ENCODE measurements around the gene ATP10B. TPM values are rescaled to one million over a fixed set of nuclear protein-coding genes. Genes with fewer than 3 reads are reported as not detected.

Gene ATP10B
- total RNA-seq, 2 experiments from 2014 or later, result not detected

- Histone ChIP-seq H3K4me1 (ENCODE audit: insufficient read depth, low read length) (no peaks in the 10 kb centered on the region), H3K9me3 (ENCODE audit: control insufficient read depth in 1 of 2, insufficient read depth in 1 of 2, low read length in 2 of 2) (peaks cover 0 to 5% of the 10 kb centered on the region in 2 experiments), H3K36me3 (ENCODE audit: insufficient read depth, low read length) (no peaks in the 10 kb centered on the region), H3K4me3 (ENCODE audit: low read length) (no peak overlapping the region), H3K27ac (ENCODE audit: low read depth in 1 of 2, low read length in 2 of 2) (no peak overlapping the region), H3K27me3 (ENCODE audit: control insufficient read depth in 1 of 2, insufficient read depth in 2 of 2, low read length in 2 of 2) (no peaks in the 10 kb centered on the region)
- Mint-ChIP-seq H3K9me3 (no peaks in the 10 kb centered on the region), H3K4me3 (no peak overlapping the region), H3K27me3 (peaks cover 11% of the 10 kb centered on the region), H3K4me1 (ENCODE audit: low read depth) (no peaks in the 10 kb centered on the region), H3K36me3 (ENCODE audit: low read depth) (no peaks in the 10 kb centered on the region), H3K27ac (no peak overlapping the region)
- POLR2A ChIA-PET, result no interaction called here
- TF ChIP-seq, protein P1, sequence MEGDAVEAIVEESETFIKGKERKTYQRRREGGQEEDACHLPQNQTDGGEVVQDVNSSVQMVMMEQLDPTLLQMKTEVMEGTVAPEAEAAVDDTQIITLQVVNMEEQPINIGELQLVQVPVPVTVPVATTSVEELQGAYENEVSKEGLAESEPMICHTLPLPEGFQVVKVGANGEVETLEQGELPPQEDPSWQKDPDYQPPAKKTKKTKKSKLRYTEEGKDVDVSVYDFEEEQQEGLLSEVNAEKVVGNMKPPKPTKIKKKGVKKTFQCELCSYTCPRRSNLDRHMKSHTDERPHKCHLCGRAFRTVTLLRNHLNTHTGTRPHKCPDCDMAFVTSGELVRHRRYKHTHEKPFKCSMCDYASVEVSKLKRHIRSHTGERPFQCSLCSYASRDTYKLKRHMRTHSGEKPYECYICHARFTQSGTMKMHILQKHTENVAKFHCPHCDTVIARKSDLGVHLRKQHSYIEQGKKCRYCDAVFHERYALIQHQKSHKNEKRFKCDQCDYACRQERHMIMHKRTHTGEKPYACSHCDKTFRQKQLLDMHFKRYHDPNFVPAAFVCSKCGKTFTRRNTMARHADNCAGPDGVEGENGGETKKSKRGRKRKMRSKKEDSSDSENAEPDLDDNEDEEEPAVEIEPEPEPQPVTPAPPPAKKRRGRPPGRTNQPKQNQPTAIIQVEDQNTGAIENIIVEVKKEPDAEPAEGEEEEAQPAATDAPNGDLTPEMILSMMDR (IDR thresholded peaks at IDR 0.05), result no peak
- CTCF ChIA-PET, result no interaction called here
- intact Hi-C loops (cut with DNase I, micrococcal nuclease), result no loop called here
- DNase-seq (no peak), ATAC-seq (ENCODE audit: poor library complexity) (no peak)
Measured at GRCh38 chr5:160619381-160619780, 232.6 kb downstream of the ATP10B start.

DNA sequence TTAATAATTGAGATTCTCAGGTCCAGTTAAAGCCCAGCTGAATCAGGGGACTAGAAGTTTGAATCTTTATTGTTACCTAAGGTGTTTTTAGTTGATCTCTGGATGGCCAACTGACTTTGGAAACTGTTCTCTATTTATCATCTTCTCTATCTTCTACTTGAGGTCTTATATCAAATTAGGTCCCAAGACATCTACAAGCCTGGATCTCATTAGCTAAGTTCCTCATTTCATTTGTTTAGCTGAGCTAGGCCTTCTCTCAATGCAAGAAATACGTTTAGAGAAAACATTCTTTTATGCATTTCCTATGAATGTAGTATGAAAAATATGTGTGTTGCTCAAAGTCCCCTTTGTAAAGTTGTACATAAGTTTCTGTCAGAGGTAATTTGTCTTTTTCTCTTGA is 233.7 kb downstream of the ATP10B start:
- TF ChIP-seq, protein P1 (IDR thresholded peaks at IDR 0.05), result no peak
- peaks cover 7% of the 10 kb centered on the region for H3K27me3 Mint-ChIP-seq
- ATAC-seq (ENCODE audit: poor library complexity) (no peak), DNase-seq (no peak)
- H3K36me3 Mint-ChIP-seq (ENCODE audit: low read depth), result no peaks in the 10 kb centered on the region
- H3K27ac ChIP-seq (ENCODE audit: low read depth in 1 of 2, low read length in 2 of 2), result no peak overlapping the region
- ChIA-PET POLR2A (no interaction called here), CTCF (no interaction called here)
- intact Hi-C loops (cut with DNase I, micrococcal nuclease), result no loop called here
- H3K36me3 ChIP-seq (ENCODE audit: insufficient read depth, low read length), result no peaks in the 10 kb centered on the region
- H3K4me3 Mint-ChIP-seq, result no peak overlapping the region
- H3K4me1 ChIP-seq (ENCODE audit: insufficient read depth, low read length), result no peaks in the 10 kb centered on the region
- no peak overlapping the region for H3K4me3 ChIP-seq (ENCODE audit: low read length)
- H3K9me3 Mint-ChIP-seq, result no peaks in the 10 kb centered on the region
- H3K9me3 ChIP-seq (ENCODE audit: control insufficient read depth in 1 of 2, insufficient read depth in 1 of 2, low read length in 2 of 2), result peaks cover 0 to 5% of the 10 kb centered on the region in 2 experiments
- no peaks in the 10 kb centered on the region for H3K27me3 ChIP-seq (ENCODE audit: control insufficient read depth in 1 of 2, insufficient read depth in 2 of 2, low read length in 2 of 2)
- no peaks in the 10 kb centered on the region for H3K4me1 Mint-ChIP-seq (ENCODE audit: low read depth)
- H3K27ac Mint-ChIP-seq, result no peak overlapping the region

DNA sequence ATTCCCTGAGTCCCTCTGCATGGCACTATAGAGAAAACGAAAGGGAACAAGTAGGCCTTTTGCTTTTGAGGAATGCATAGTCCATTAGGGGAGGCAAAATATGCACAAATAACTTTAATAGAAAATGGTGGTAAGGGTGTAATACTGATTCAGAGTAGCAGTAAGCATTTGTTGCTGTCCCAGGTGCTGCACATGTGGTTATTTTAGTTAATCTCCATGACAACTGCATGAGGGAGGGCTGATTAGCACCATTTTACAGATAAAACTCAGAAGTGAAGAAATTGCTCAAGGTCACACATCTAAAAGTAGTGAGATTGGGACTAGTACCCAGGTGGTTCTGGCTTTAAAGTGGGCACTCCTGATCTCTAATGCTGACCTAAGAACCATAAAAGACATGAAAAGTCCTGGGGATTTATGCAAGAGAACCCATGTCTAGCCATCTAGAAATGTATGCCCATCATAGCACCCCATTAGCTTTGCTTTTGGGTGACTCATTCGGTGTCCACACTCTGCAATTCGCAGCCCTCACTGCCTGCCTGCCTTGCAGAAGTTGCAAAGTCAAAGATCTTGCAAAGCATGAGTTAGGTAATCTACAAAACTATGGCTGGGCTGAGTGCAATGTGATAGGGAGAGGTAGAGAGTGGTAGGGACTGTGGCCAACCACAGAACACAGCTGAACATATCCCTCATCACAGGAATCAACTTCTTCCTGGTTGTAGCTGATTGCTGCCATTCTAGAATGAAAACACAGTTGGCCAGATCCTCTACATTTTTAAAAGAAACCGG is 235.1 kb downstream of the ATP10B start:
- Histone ChIP-seq H3K4me3 (ENCODE audit: low read length) (no peak overlapping the region), H3K4me1 (ENCODE audit: insufficient read depth, low read length) (no peaks in the 10 kb centered on the region), H3K27me3 (ENCODE audit: control insufficient read depth in 1 of 2, insufficient read depth in 2 of 2, low read length in 2 of 2) (no peaks in the 10 kb centered on the region), H3K9me3 (ENCODE audit: control insufficient read depth in 1 of 2, insufficient read depth in 1 of 2, low read length in 2 of 2) (peaks cover 0 to 5% of the 10 kb centered on the region in 2 experiments), H3K36me3 (ENCODE audit: insufficient read depth, low read length) (no peaks in the 10 kb centered on the region), H3K27ac (ENCODE audit: low read depth in 1 of 2, low read length in 2 of 2) (no peak overlapping the region)
- ChIA-PET CTCF (no interaction called here), POLR2A (no interaction called here)
- no peak for DNase-seq
- Mint-ChIP-seq H3K9me3 (no peaks in the 10 kb centered on the region), H3K36me3 (ENCODE audit: low read depth) (no peaks in the 10 kb centered on the region), H3K4me3 (no peak overlapping the region), H3K27me3 (peaks cover under 1% of the 10 kb centered on the region), H3K27ac (no peak overlapping the region), H3K4me1 (ENCODE audit: low read depth) (no peaks in the 10 kb centered on the region)
- TF ChIP-seq, protein P1 (IDR thresholded peaks at IDR 0.05), result no peak
- ATAC-seq (ENCODE audit: poor library complexity), result no peak
- intact Hi-C loops (cut with DNase I, micrococcal nuclease), result no loop called here
